HepG2 (cell line): ENCODE results near the gene INPP4B. TPM values are rescaled to one million over a fixed set of nuclear protein-coding genes. Genes with fewer than 3 reads are reported as not detected.

Experiments
- ATAC-seq: fragments of 200-7000 bp; cut with Tn5 transposase; 3 replicates; pipeline ENCODE4 v1.9.1; 2020; ENCODE audit warnings: mild to moderate bottlenecking, moderate library complexity
- BruUV-seq: library from RNA; stranded (reverse); fragments of 400-500 nt; replicated peaks from 2 replicates; lab custom pipeline; 2021; lab: Mats Ljungman, UMichigan
- CTCF ChIA-PET: fragments of 300-600 bp; formaldehyde crosslinking; extraction: SDS; loops from one replicate; lab custom pipeline; 2021; ENCODE audit warnings: low total read pairs, inconsistent platforms, low intra/inter-chr PET ratio; lab: Yijun Ruan, JAX
- POLR2A ChIA-PET: fragments of 350-600 bp; sonication (Branson Sonifier 250); formaldehyde crosslinking; loops from one replicate; lab custom pipeline; 2020; ENCODE audit warnings: antibody characterized with exemption, inconsistent platforms; lab: Yijun Ruan, JAX
- DNase-seq: peaks from one replicate; pipeline ENCODE4 v3.0.0-alpha.2; 2015; ENCODE audit warnings: low spot score
- FAIRE-seq: peaks from 3 replicates; lab custom pipeline; 2011; peaks lifted over from hg19 to GRCh38; lab: Jason Lieb, UNC
- H2AFZ ChIP-seq: one replicate; pipeline ENCODE4 v1.6.1; 2011; ENCODE audit warnings: low read length, inconsistent platforms
- H3K27ac ChIP-seq: fragments of 300-600 bp; 3 replicates; pipeline ENCODE4 v1.8.0; 2011; ENCODE audit warnings: mixed run types, mild to moderate bottlenecking, mixed read lengths, low read length, inconsistent platforms; ENCODE audit not compliant: insufficient read depth; ENCODE audit errors: extremely low read length
- H3K27me3 ChIP-seq, 2 experiments: fragments of 200-600 bp in 1 of 2; 2 replicates in 1 of 2; 3 replicates in 1 of 2; pipeline versions ENCODE4 v1.6.0 to v1.8.0; 2011; ENCODE audit warnings: low read length in 2 of 2, mild to moderate bottlenecking in 2 of 2, moderate library complexity in 2 of 2, inconsistent platforms in 1 of 2; ENCODE audit not compliant: insufficient read depth in 2 of 2, control insufficient read depth in 1 of 2
- H3K36me3 ChIP-seq, 2 experiments: fragments of 200-600 bp in 1 of 2; replicated peaks in 1 of 2; 2 replicates in 1 of 2; 3 replicates in 1 of 2; pipeline versions ENCODE4 v1.5.1 to v1.8.0; 2011; ENCODE audit warnings: low read length in 2 of 2, inconsistent platforms in 1 of 2; ENCODE audit not compliant: insufficient read depth in 2 of 2, control insufficient read depth in 1 of 2
- H3K4me1 ChIP-seq: 2 replicates; pipeline ENCODE4 v1.5.1; 2012; ENCODE audit warnings: low read length, inconsistent platforms; ENCODE audit not compliant: insufficient read depth
- H3K4me2 ChIP-seq: 2 replicates; pipeline ENCODE4 v1.6.0; 2011; ENCODE audit warnings: low read depth, low read length, inconsistent platforms
- H3K4me3 ChIP-seq, 3 experiments: fragments of 200-600 bp in 1 of 3; sonication (generic), shearing (Covaris generic) in 1 of 3; replicated peaks in 1 of 3; 2 replicates each; pipeline ENCODE4 v1.5.1; 2011 to 2016; ENCODE audit warnings: low read length in 3 of 3, inconsistent platforms in 2 of 3, low read depth in 2 of 3, mild to moderate bottlenecking in 2 of 3, control low read depth in 1 of 3, mixed read lengths in 1 of 3; ENCODE audit not compliant: insufficient read depth in 1 of 3
- H3K79me2 ChIP-seq: one replicate; pipeline ENCODE4 v1.6.1; 2011; ENCODE audit warnings: low read length, inconsistent platforms; ENCODE audit not compliant: insufficient read depth
- H3K9ac ChIP-seq: 2 replicates; pipeline ENCODE4 v1.6.0; 2011; ENCODE audit warnings: mild to moderate bottlenecking, low read depth, low read length, inconsistent platforms; ENCODE audit not compliant: insufficient read depth
- H3K9me3 ChIP-seq: 2 replicates; pipeline ENCODE4 v1.5.1; 2012; ENCODE audit warnings: mild to moderate bottlenecking, low read length
- H4K20me1 ChIP-seq: 2 replicates; pipeline ENCODE4 v1.6.0; 2011; ENCODE audit warnings: inconsistent platforms, mild to moderate bottlenecking, low read length, moderate library complexity; ENCODE audit not compliant: insufficient read depth
- CAMTA2 ChIP-seq: sonication (generic); formaldehyde crosslinking; IDR thresholded peaks from 2 replicates; pipeline ENCODE4 v1.4.0; 2020; ENCODE audit warnings: mild to moderate bottlenecking, missing genetic modification reagents, borderline replicate concordance
- CHD4 ChIP-seq: fragments of 200-600 bp; sonication (generic); IDR thresholded peaks from 2 replicates; pipeline ENCODE4 v1.7.0; 2017; ENCODE audit warnings: mild to moderate bottlenecking, low read length, borderline replicate concordance
- ELF4 ChIP-seq: sonication (generic); formaldehyde crosslinking; IDR thresholded peaks from 2 replicates; pipeline ENCODE4 v1.5.0; 2020; ENCODE audit warnings: missing genetic modification reagents, mild to moderate bottlenecking, moderate library complexity, borderline replicate concordance
- KLF16 ChIP-seq, 2 experiments: sonication (generic) in 1 of 2; formaldehyde crosslinking in 1 of 2; IDR thresholded peaks; 2 replicates each; pipeline versions ENCODE4 v1.6.1 to v1.8.0; 2016 to 2023; ENCODE audit warnings: missing genetic modification reagents in 2 of 2, missing compliant biosample characterization in 1 of 2
- RBFOX2 ChIP-seq: fragments of 200-400 bp; formaldehyde crosslinking; IDR thresholded peaks from 2 replicates; pipeline ENCODE4 v1.6.1; 2017; ENCODE audit warnings: low read depth, mild to moderate bottlenecking, low read length
- SP2 ChIP-seq: sonication (generic); formaldehyde crosslinking; IDR thresholded peaks from 2 replicates; pipeline ENCODE4 v1.5.1; 2020; ENCODE audit warnings: mild to moderate bottlenecking, missing genetic modification reagents
- ZNF232 ChIP-seq: sonication (generic); formaldehyde crosslinking; IDR thresholded peaks from 2 replicates; pipeline ENCODE4 v1.4.0; 2020; ENCODE audit warnings: missing genetic modification reagents, borderline replicate concordance
- ZNF335 ChIP-seq: sonication (generic); formaldehyde crosslinking; IDR thresholded peaks from 2 replicates; pipeline ENCODE4 v1.4.0; 2020; ENCODE audit warnings: missing genetic modification reagents
- ZNF343 ChIP-seq: sonication (generic); formaldehyde crosslinking; IDR thresholded peaks from 2 replicates; pipeline ENCODE4 v1.4.0; 2020; ENCODE audit warnings: mild to moderate bottlenecking, missing genetic modification reagents
- ZNF577 ChIP-seq: sonication (generic); formaldehyde crosslinking; IDR thresholded peaks from 2 replicates; pipeline ENCODE4 v1.4.0; 2020; ENCODE audit warnings: mild to moderate bottlenecking, low read depth, missing genetic modification reagents, borderline replicate concordance
- ZNF772 ChIP-seq: sonication (generic); formaldehyde crosslinking; IDR thresholded peaks from 2 replicates; pipeline ENCODE4 v1.5.0; 2020; ENCODE audit warnings: mild to moderate bottlenecking, missing genetic modification reagents
- WGBS: methylation state at CpG from one replicate; pipeline ENCODE4 v1.1.6; 2017; ENCODE audit warnings: low lambda C conversion rate; 5-methylcytosine and 5-hydroxymethylcytosine counted together
- in situ Hi-C: cut with HindIII; loops from 2 replicates; pipeline ENCODE4 v1.10.0; 2017; ENCODE audit warnings: low pct_unique_long_range_greater_than_20kb; ENCODE audit not compliant: extremely low pct_ligation_motif_present
- intact Hi-C: fragments of 100-400 bp; cut with micrococcal nuclease; formaldehyde crosslinking; loops from one replicate; pipeline ENCODE4 v1.10.0; 2022; ENCODE audit not compliant: unreplicated experiment
- polyA plus RNA-seq, 8 experiments: library from polyadenylated mRNA; depleted of rRNA in 3 of 8; stranded (reverse) in 7 of 8; unstranded in 1 of 8; fragments of >200 nt; fragmentation: Illumina TruSeq in 4 of 8; extraction: Trizol in 4 of 8; gene quantifications; 2 replicates each; pipeline versions ENCODE4 v1.2.1 to v1.2.3, GENCODE V29; 2011 to 2016; ENCODE audit warnings: low read depth in 4 of 8, missing spikeins in 1 of 8, mixed read lengths in 1 of 8; ENCODE audit not compliant: insufficient read depth in 1 of 8
- total RNA-seq, 5 experiments: library from RNA; depleted of rRNA; stranded (reverse); fragments of >200 nt; fragmentation: Illumina TruSeq; extraction: Trizol; gene quantifications; 2 replicates each; pipeline ENCODE4 v1.2.3, GENCODE V29; 2016; ENCODE audit warnings: low read depth in 1 of 5
- TF ChIP-seq, protein P1 (sequence below): sonication (generic); formaldehyde crosslinking; IDR thresholded peaks from 2 replicates; pipeline ENCODE4 v1.4.0; 2020; ENCODE audit warnings: mild to moderate bottlenecking, low read depth, missing genetic modification reagents
- TF ChIP-seq, protein P2 (sequence below): sonication (generic); formaldehyde crosslinking; IDR thresholded peaks from 2 replicates; pipeline ENCODE4 v1.4.0; 2020; ENCODE audit warnings: mild to moderate bottlenecking, low read depth, missing genetic modification reagents
- TF ChIP-seq, protein P3 (sequence below): sonication (generic); formaldehyde crosslinking; conservative IDR thresholded peaks from 2 replicates; pipeline ENCODE4 v1.4.0; 2020; ENCODE audit warnings: missing genetic modification reagents
- TF ChIP-seq, protein P4 (sequence below): sonication (generic); formaldehyde crosslinking; conservative IDR thresholded peaks from 2 replicates; pipeline ENCODE4 v1.8.0; 2022; ENCODE audit warnings: low read depth, missing genetic modification reagents
- TF ChIP-seq, protein P5 (sequence below): sonication (generic); formaldehyde crosslinking; IDR thresholded peaks from 2 replicates; pipeline ENCODE4 v1.4.0; 2020; ENCODE audit warnings: mild to moderate bottlenecking, missing genetic modification reagents

The INPP4B gene
- total and polyA plus RNA-seq, 2 of the 13 experiments (the other 11 are each of a cell fraction or from before 2014, with no cell fraction given), result not detected

DNA sequence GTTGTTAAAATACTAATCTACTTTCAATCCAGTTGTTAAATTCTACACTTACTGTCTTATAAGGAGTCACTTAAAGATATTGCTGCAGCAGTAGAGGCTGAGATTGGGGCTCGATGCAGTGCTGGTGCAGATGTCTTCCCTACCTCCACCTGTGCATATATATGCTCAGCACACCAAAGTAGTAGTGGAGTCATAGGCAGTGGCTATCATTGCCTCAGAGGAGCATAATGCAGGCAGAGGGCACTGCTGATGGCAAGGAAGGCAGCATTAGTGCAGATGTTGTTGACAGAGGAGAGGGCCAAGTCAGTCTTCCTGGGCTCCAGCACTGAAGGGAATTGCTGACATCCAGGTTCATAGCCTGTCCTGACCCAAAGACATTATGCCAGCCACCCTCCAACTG, 35.1 kb downstream of the INPP4B start:
- H3K4me3 ChIP-seq, result no peak overlapping the region
- TF ChIP-seq ELF4 (CRISPR knock-in tag) (no peak), KLF16 (CRISPR knock-in tag; IDR thresholded peaks at IDR 0.05) (no peak), SP2 (CRISPR knock-in tag) (no peak), ZNF772 (CRISPR knock-in tag) (no peak), ZNF335 (no peak), ZNF577 (no peak), CAMTA2 (CRISPR knock-in tag) (no peak), RBFOX2 (no peak), ZNF232 (CRISPR knock-in tag) (no peak), CHD4 (no peak), ZNF343 (CRISPR knock-in tag) (no peak)
- TF ChIP-seq, protein P1, sequence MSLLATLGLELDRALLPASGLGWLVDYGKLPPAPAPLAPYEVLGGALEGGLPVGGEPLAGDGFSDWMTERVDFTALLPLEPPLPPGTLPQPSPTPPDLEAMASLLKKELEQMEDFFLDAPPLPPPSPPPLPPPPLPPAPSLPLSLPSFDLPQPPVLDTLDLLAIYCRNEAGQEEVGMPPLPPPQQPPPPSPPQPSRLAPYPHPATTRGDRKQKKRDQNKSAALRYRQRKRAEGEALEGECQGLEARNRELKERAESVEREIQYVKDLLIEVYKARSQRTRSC (CRISPR knock-in tag), result no peak
- TF ChIP-seq, protein P2, sequence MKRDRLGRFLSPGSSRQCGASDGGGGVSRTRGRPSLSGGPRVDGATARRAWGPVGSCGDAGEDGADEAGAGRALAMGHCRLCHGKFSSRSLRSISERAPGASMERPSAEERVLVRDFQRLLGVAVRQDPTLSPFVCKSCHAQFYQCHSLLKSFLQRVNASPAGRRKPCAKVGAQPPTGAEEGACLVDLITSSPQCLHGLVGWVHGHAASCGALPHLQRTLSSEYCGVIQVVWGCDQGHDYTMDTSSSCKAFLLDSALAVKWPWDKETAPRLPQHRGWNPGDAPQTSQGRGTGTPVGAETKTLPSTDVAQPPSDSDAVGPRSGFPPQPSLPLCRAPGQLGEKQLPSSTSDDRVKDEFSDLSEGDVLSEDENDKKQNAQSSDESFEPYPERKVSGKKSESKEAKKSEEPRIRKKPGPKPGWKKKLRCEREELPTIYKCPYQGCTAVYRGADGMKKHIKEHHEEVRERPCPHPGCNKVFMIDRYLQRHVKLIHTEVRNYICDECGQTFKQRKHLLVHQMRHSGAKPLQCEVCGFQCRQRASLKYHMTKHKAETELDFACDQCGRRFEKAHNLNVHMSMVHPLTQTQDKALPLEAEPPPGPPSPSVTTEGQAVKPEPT (CRISPR knock-in tag), result no peak
- TF ChIP-seq, protein P3, sequence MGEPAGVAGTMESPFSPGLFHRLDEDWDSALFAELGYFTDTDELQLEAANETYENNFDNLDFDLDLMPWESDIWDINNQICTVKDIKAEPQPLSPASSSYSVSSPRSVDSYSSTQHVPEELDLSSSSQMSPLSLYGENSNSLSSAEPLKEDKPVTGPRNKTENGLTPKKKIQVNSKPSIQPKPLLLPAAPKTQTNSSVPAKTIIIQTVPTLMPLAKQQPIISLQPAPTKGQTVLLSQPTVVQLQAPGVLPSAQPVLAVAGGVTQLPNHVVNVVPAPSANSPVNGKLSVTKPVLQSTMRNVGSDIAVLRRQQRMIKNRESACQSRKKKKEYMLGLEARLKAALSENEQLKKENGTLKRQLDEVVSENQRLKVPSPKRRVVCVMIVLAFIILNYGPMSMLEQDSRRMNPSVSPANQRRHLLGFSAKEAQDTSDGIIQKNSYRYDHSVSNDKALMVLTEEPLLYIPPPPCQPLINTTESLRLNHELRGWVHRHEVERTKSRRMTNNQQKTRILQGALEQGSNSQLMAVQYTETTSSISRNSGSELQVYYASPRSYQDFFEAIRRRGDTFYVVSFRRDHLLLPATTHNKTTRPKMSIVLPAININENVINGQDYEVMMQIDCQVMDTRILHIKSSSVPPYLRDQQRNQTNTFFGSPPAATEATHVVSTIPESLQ (CRISPR knock-in tag), result no peak
- TF ChIP-seq, protein P4, sequence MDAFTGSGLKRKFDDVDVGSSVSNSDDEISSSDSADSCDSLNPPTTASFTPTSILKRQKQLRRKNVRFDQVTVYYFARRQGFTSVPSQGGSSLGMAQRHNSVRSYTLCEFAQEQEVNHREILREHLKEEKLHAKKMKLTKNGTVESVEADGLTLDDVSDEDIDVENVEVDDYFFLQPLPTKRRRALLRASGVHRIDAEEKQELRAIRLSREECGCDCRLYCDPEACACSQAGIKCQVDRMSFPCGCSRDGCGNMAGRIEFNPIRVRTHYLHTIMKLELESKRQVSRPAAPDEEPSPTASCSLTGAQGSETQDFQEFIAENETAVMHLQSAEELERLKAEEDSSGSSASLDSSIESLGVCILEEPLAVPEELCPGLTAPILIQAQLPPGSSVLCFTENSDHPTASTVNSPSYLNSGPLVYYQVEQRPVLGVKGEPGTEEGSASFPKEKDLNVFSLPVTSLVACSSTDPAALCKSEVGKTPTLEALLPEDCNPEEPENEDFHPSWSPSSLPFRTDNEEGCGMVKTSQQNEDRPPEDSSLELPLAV (CRISPR knock-in tag), result no peak
- TF ChIP-seq, protein P5, sequence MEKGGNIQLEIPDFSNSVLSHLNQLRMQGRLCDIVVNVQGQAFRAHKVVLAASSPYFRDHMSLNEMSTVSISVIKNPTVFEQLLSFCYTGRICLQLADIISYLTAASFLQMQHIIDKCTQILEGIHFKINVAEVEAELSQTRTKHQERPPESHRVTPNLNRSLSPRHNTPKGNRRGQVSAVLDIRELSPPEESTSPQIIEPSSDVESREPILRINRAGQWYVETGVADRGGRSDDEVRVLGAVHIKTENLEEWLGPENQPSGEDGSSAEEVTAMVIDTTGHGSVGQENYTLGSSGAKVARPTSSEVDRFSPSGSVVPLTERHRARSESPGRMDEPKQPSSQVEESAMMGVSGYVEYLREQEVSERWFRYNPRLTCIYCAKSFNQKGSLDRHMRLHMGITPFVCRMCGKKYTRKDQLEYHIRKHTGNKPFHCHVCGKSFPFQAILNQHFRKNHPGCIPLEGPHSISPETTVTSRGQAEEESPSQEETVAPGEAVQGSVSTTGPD (CRISPR knock-in tag), result no peak
- H4K20me1 ChIP-seq, result no peaks in the 10 kb centered on the region
- H3K79me2 ChIP-seq, result no peaks in the 10 kb centered on the region
- intact Hi-C loops, result no loop called here
- in situ Hi-C loops, result no loop called here
- no peaks in the 10 kb centered on the region for H3K27me3 ChIP-seq
- no peak overlapping the region for H3K9ac ChIP-seq
- 0% methylated on average over 1 of the region's 1 CpG for WGBS
- POLR2A ChIA-PET, result no interaction called here
- FAIRE-seq, result no peak
- no peak overlapping the region for H2AFZ ChIP-seq
- no peak overlapping the region for H3K27ac ChIP-seq
- H3K4me1 ChIP-seq, result no peaks in the 10 kb centered on the region
- no peak overlapping the region for H3K4me2 ChIP-seq
- H3K36me3 ChIP-seq, result no peaks in the 10 kb centered on the region
- H3K9me3 ChIP-seq, result no peaks in the 10 kb centered on the region
- DNase-seq, result no peak
- ATAC-seq, result no peak
- no TSS peak for BruUV-seq
- CTCF ChIA-PET, result no interaction called here
